Measurements from ENCODE around the gene SMDT1.
"Not testable (repeated sequence)": the region's sequence is repeated elsewhere in the genome, so short reads cannot be mapped to it uniquely, and the experiment has no call there.

Gene SMDT1

GRCh38 chr22:42112793-42113192 lies 33.3 kb downstream of the SMDT1 start:
- not testable (repeated sequence) for H3K36me3 ChIP-seq (ENCODE audit: insufficient read depth, low read length); H3K4me1 ChIP-seq (ENCODE audit: insufficient read depth, low read length); H3K9ac ChIP-seq (ENCODE audit: low read depth, low read length); H3K9me3 ChIP-seq (ENCODE audit: control insufficient read depth, insufficient read depth, low read length)

- Histone ChIP-seq H3K4me1 (ENCODE audit: insufficient read depth, low read length) (no peaks in the 10 kb centered on the region), H3K9me3 (ENCODE audit: control insufficient read depth, insufficient read depth, low read length) (peaks cover 6% of the 10 kb centered on the region; the same call in 1 of the 2 replicates), H3K36me3 (ENCODE audit: insufficient read depth, low read length) (no peaks in the 10 kb centered on the region), H3K9ac (ENCODE audit: low read depth, low read length) (no peak overlapping the region)
Measured at GRCh38 chr22:42114721-42115120, 35.2 kb downstream of the SMDT1 start.

GRCh38 chr22:42115420-42115830 lies 35.9 kb downstream of the SMDT1 start:
- not testable (repeated sequence) for H3K9ac ChIP-seq (ENCODE audit: low read depth, low read length); H3K4me1 ChIP-seq (ENCODE audit: insufficient read depth, low read length); H3K9me3 ChIP-seq (ENCODE audit: control insufficient read depth, insufficient read depth, low read length); H3K36me3 ChIP-seq (ENCODE audit: insufficient read depth, low read length)

GRCh38 chr22:42116848-42117424 lies 37.4 kb downstream of the SMDT1 start:
- Histone ChIP-seq H3K9ac (ENCODE audit: low read depth, low read length) (no peak overlapping the region), H3K36me3 (ENCODE audit: insufficient read depth, low read length) (no peaks in the 10 kb centered on the region), H3K4me1 (ENCODE audit: insufficient read depth, low read length) (no peaks in the 10 kb centered on the region), H3K9me3 (ENCODE audit: control insufficient read depth, insufficient read depth, low read length) (peaks cover 6% of the 10 kb centered on the region; the same call in 1 of the 2 replicates)

GRCh38 chr22:42120231-42121021 lies 40.9 kb downstream of the SMDT1 start:
- not testable (repeated sequence) for H3K9ac ChIP-seq (ENCODE audit: low read depth, low read length); H3K4me1 ChIP-seq (ENCODE audit: insufficient read depth, low read length); H3K36me3 ChIP-seq (ENCODE audit: insufficient read depth, low read length); H3K9me3 ChIP-seq (ENCODE audit: control insufficient read depth, insufficient read depth, low read length)

- not testable (repeated sequence) for H3K36me3 ChIP-seq (ENCODE audit: insufficient read depth, low read length); H3K9me3 ChIP-seq (ENCODE audit: control insufficient read depth, insufficient read depth, low read length); H3K9ac ChIP-seq (ENCODE audit: low read depth, low read length); H3K4me1 ChIP-seq (ENCODE audit: insufficient read depth, low read length)
Measured at GRCh38 chr22:42123529-42123928, 44.0 kb downstream of the SMDT1 start.

GRCh38 chr22:42127606-42128005 lies 48.1 kb downstream of the SMDT1 start:
- Histone ChIP-seq H3K36me3 (ENCODE audit: insufficient read depth, low read length) (no peaks in the 10 kb centered on the region), H3K9me3 (ENCODE audit: control insufficient read depth, insufficient read depth, low read length) (no peaks in the 10 kb centered on the region), H3K4me1 (ENCODE audit: insufficient read depth, low read length) (no peaks in the 10 kb centered on the region), H3K9ac (ENCODE audit: low read depth, low read length) (no peak overlapping the region)

- H3K9ac ChIP-seq (ENCODE audit: low read depth, low read length); H3K9me3 ChIP-seq (ENCODE audit: control insufficient read depth, insufficient read depth, low read length); H3K4me1 ChIP-seq (ENCODE audit: insufficient read depth, low read length); H3K36me3 ChIP-seq (ENCODE audit: insufficient read depth, low read length): not testable (repeated sequence)
Measured at GRCh38 chr22:42128007-42128406, 48.5 kb downstream of the SMDT1 start.

GRCh38 chr22:42128776-42129694 lies 49.5 kb downstream of the SMDT1 start:
- H3K9me3 ChIP-seq (ENCODE audit: control insufficient read depth, insufficient read depth, low read length); H3K9ac ChIP-seq (ENCODE audit: low read depth, low read length); H3K4me1 ChIP-seq (ENCODE audit: insufficient read depth, low read length); H3K36me3 ChIP-seq (ENCODE audit: insufficient read depth, low read length): not testable (repeated sequence)

GRCh38 chr22:42130182-42130581 lies 50.7 kb downstream of the SMDT1 start:
- not testable (repeated sequence) for H3K9me3 ChIP-seq (ENCODE audit: control insufficient read depth, insufficient read depth, low read length); H3K4me1 ChIP-seq (ENCODE audit: insufficient read depth, low read length); H3K36me3 ChIP-seq (ENCODE audit: insufficient read depth, low read length); H3K9ac ChIP-seq (ENCODE audit: low read depth, low read length)

GRCh38 chr22:42130639-42131431 lies 51.3 kb downstream of the SMDT1 start, which contains the start of gene CYP2D6:
Gene CYP2D6, minus strand, starts transcription at chr22:42130810. Its CDS starts 19 bp downstream, at chr22:42130791.
- not testable (repeated sequence) for H3K9ac ChIP-seq (ENCODE audit: low read depth, low read length); H3K9me3 ChIP-seq (ENCODE audit: control insufficient read depth, insufficient read depth, low read length); H3K4me1 ChIP-seq (ENCODE audit: insufficient read depth, low read length); H3K36me3 ChIP-seq (ENCODE audit: insufficient read depth, low read length)

GRCh38 chr22:42131562-42131961 lies 52.1 kb downstream of the SMDT1 start:
- H3K9me3 ChIP-seq (ENCODE audit: control insufficient read depth, insufficient read depth, low read length): no peaks in the 10 kb centered on the region
- H3K36me3 ChIP-seq (ENCODE audit: insufficient read depth, low read length): no peaks in the 10 kb centered on the region
- H3K4me1 ChIP-seq (ENCODE audit: insufficient read depth, low read length): no peaks in the 10 kb centered on the region
- H3K9ac ChIP-seq (ENCODE audit: low read depth, low read length): no peak overlapping the region

GRCh38 chr22:42132457-42132856 lies 53.0 kb downstream of the SMDT1 start:
- Histone ChIP-seq H3K36me3 (ENCODE audit: insufficient read depth, low read length) (no peaks in the 10 kb centered on the region), H3K9me3 (ENCODE audit: control insufficient read depth, insufficient read depth, low read length) (no peaks in the 10 kb centered on the region), H3K9ac (ENCODE audit: low read depth, low read length) (no peak overlapping the region), H3K4me1 (ENCODE audit: insufficient read depth, low read length) (no peaks in the 10 kb centered on the region)

All from ES-I3 (cell line).